Spleen (tissue), 11 donors: ENCODE results near the gene TPBG. TPM values are rescaled to one million over a fixed set of nuclear protein-coding genes. Genes with fewer than 3 reads are reported as not detected.

Experiments
- DNase-seq: peaks from one replicate; pipeline ENCODE4 v3.0.0-alpha.2; 2020
- H3K27ac ChIP-seq, 8 donors: fragments of 200-600 bp; sonication (generic) in 7 of 8; 1 replicate in 4 of 8; 2 replicates in 4 of 8; pipeline versions ENCODE4 v1.5.0 to v1.8.0; 2016 to 2021; ENCODE audit warnings: inconsistent platforms in 4 of 8, mild to moderate bottlenecking in 4 of 8, moderate library complexity in 1 of 8
- H3K27me3 ChIP-seq, 7 donors: fragments of 200-600 bp; sonication (generic) in 6 of 7; replicated peaks in 1 of 7; 1 replicate in 4 of 7; 2 replicates in 3 of 7; pipeline versions ENCODE4 v1.5.0 to v1.8.0; 2016 to 2021; ENCODE audit warnings: inconsistent platforms in 3 of 7, mild to moderate bottlenecking in 1 of 7
- H3K36me3 ChIP-seq, 6 donors: fragments of 200-600 bp; sonication (generic) in 5 of 6; 1 replicate in 4 of 6; 2 replicates in 2 of 6; pipeline versions ENCODE4 v1.5.0 to v1.8.0; 2016 to 2021; ENCODE audit warnings: inconsistent platforms in 2 of 6
- H3K4me1 ChIP-seq, 6 donors: fragments of 200-600 bp; sonication (generic) in 5 of 6; 1 replicate in 3 of 6; 2 replicates in 3 of 6; pipeline versions ENCODE4 v1.5.0 to v1.8.0; 2016 to 2021; ENCODE audit warnings: inconsistent platforms in 3 of 6
- H3K4me3 ChIP-seq, 8 donors: fragments of 200-600 bp; sonication (generic) in 7 of 8; 1 replicate in 4 of 8; 2 replicates in 4 of 8; pipeline versions ENCODE4 v1.5.0 to v1.8.0; 2016 to 2021; ENCODE audit warnings: inconsistent platforms in 4 of 8, mild to moderate bottlenecking in 4 of 8, moderate library complexity in 2 of 8
- H3K9me3 ChIP-seq, 8 donors: fragments of 200-600 bp; sonication (generic) in 7 of 8; 1 replicate in 4 of 8; 2 replicates in 4 of 8; pipeline versions ENCODE4 v1.5.0 to v1.8.0; 2016 to 2021; ENCODE audit warnings: inconsistent platforms in 4 of 8
- POLR2A ChIP-seq, 3 donors: fragments of 450-650 bp; IDR thresholded peaks; one replicate each; pipeline ENCODE4 v1.5.1; 2017; ENCODE audit warnings: antibody characterized with exemption in 3 of 3, mild to moderate bottlenecking in 1 of 3
- POLR2AphosphoS5 ChIP-seq, 3 donors: sonication (generic); formaldehyde crosslinking; IDR thresholded peaks; one replicate each; pipeline ENCODE4 v1.5.1; 2017; ENCODE audit warnings: antibody characterized with exemption in 3 of 3
- WGBS, 5 donors: extraction: QIAGEN DNeasy Blood & Tissue Kit in 3 of 5; methylation state at CpG; one replicate each; pipeline versions ENCODE4 v1.1.5 to v1.1.7; 2013 to 2018; 5-methylcytosine and 5-hydroxymethylcytosine counted together
- intact Hi-C: fragments of 100-400 bp; cut with DNase I; formaldehyde crosslinking; loops from one replicate; pipeline ENCODE4 v1.15.0; 2023; ENCODE audit warnings: low total_unique reads
- polyA plus RNA-seq, 3 donors: library from polyadenylated mRNA; stranded (reverse); fragments of 200-250 nt; gene quantifications; one replicate each; pipeline ENCODE4 v1.2.1, GENCODE V29; 2013
- total RNA-seq, 7 donors: library from RNA; depleted of rRNA in 3 of 7; stranded (reverse); fragments of >200 nt in 3 of 7; fragmentation: NEBNext Ultra II Directional in 4 of 7; extraction: Animal tissue kit (Norgen Biotek cat#: 25700) in 4 of 7; gene quantifications; one replicate each; pipeline versions ENCODE4 v1.1.0 to v1.2.1, GENCODE V29; 2016 to 2021
- TF ChIP-seq, protein P1 (sequence below), 11 experiments: fragments of 200-600 bp in 7 of 11; fragments of 450-650 bp in 4 of 11; sonication (generic) in 4 of 11; IDR thresholded peaks in 8 of 11; conservative IDR thresholded peaks in 3 of 11; 1 replicate in 7 of 11; 2 replicates in 4 of 11; pipeline versions ENCODE4 v1.4.0 to v1.8.0; 2016 to 2021; ENCODE audit warnings: antibody characterized with exemption in 11 of 11, inconsistent platforms in 4 of 11, mild to moderate bottlenecking in 1 of 11
- donor health status: healthy with polysubstance abuse.
- donor health status: DM: no; HTN: no; CAD: no; lungs with moderate emphysema.
- donor health status: DM: no; HTN: no; CAD: no.
- donor health status: Bipolar disorder and iron deficiency.
- donor health status: healthy.
- donor health status: DM: no; HTN: no; CAD: no.
- donor health status: DM: yes; HTN: yes; CAD: no.

The TPBG gene
- total and polyA plus RNA-seq, 10 donors: 2.5 to 21.6 (median 12.2) TPM

DNA sequence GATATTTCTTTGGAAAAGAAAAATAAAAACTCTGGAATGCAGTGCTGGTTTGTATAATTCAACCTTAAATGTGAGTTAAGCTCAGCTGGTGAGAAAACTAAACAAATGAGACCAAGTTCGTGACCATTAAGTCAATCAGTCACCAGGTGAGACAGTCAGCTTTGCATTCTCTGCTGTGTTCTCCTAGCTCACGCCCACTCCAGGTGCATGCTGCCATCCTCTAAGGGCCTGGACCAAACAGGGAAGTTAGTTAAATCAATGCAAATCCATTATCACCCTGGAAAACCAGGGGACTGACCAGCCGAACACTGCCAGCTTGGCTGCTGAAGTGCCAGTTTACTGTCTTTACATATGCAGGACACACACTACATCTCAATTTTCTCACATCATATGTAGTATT is 7.2 kb downstream of the TPBG start:
- Histone ChIP-seq H3K9me3 (no peaks in the 10 kb centered on the region), H3K4me3 (no peak overlapping the region), H3K36me3 (no peaks in the 10 kb centered on the region), H3K27ac (no peak overlapping the region), H3K4me1 (peaks cover 0 to 2% (median under 1%) of the 10 kb centered on the region in 6 donors), H3K27me3 (peaks cover 0 to 14% (median under 1%) of the 10 kb centered on the region in 7 donors)
- intact Hi-C loops: no loop called here
- no peak for DNase-seq
- TF ChIP-seq POLR2A (IDR thresholded peaks at IDR 0.05): no peak
- TF ChIP-seq, protein P1, sequence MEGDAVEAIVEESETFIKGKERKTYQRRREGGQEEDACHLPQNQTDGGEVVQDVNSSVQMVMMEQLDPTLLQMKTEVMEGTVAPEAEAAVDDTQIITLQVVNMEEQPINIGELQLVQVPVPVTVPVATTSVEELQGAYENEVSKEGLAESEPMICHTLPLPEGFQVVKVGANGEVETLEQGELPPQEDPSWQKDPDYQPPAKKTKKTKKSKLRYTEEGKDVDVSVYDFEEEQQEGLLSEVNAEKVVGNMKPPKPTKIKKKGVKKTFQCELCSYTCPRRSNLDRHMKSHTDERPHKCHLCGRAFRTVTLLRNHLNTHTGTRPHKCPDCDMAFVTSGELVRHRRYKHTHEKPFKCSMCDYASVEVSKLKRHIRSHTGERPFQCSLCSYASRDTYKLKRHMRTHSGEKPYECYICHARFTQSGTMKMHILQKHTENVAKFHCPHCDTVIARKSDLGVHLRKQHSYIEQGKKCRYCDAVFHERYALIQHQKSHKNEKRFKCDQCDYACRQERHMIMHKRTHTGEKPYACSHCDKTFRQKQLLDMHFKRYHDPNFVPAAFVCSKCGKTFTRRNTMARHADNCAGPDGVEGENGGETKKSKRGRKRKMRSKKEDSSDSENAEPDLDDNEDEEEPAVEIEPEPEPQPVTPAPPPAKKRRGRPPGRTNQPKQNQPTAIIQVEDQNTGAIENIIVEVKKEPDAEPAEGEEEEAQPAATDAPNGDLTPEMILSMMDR (IDR thresholded peaks at IDR 0.05 in 8 of 11, conservative IDR thresholded peaks at IDR 0.05 in 3 of 11): no peak
- TF ChIP-seq POLR2AphosphoS5 (IDR thresholded peaks at IDR 0.05): no peak
- 81 to 90% (median 84%) methylated on average over 3 of the region's 3 CpGs for WGBS, 5 donors

DNA sequence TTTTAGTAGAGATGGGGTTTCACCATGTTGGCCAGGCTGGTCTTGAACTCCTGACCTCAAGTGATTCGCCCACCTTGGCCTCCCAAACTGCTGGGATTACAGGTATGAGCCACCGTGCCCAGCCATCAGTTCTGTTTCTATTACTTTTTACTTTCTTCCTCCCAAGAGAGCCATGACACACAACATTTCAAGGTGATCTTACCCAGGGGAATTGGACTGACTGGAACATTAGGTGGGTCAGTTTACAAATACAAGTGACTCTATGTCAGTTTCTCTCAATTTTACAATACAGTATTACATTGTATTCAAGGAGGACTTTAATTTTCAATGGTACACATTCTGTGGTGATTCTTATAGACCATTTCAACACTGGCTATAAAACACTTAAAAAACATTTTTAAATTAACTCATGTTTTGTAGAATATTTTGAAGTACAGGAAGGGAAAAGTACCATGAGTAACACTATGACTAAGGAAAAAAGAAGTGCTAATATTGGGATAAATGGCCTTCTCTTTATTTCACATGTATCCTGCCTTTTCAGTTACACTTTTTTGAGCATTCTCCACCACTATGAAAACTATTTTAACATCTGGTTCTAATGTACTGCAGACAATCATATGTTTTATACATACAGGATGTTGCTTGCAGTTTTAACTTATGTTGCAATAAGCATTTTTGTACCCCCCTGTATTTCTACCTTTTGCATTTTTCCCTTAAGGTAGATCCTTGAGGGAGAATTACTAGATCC is 8.4 kb downstream of the TPBG start:
- H3K9me3 ChIP-seq: no peaks in the 10 kb centered on the region
- TF ChIP-seq POLR2A (IDR thresholded peaks at IDR 0.05) (no peak), POLR2AphosphoS5 (IDR thresholded peaks at IDR 0.05) (no peak)
- TF ChIP-seq, protein P1 (IDR thresholded peaks at IDR 0.05 in 8 of 11, conservative IDR thresholded peaks at IDR 0.05 in 3 of 11): no peak
- no peak overlapping the region for H3K27ac ChIP-seq
- H3K4me1 ChIP-seq: no peaks in the 10 kb centered on the region
- intact Hi-C loops: no loop called here
- H3K27me3 ChIP-seq: peaks cover 0 to 2% (median 0%) of the 10 kb centered on the region in 7 donors
- WGBS, 5 donors: 62 to 98% (median 81%) methylated on average over 2 of the region's 2 CpGs
- no peak overlapping the region for H3K4me3 ChIP-seq
- DNase-seq: no peak
- H3K36me3 ChIP-seq: no peaks in the 10 kb centered on the region

DNA sequence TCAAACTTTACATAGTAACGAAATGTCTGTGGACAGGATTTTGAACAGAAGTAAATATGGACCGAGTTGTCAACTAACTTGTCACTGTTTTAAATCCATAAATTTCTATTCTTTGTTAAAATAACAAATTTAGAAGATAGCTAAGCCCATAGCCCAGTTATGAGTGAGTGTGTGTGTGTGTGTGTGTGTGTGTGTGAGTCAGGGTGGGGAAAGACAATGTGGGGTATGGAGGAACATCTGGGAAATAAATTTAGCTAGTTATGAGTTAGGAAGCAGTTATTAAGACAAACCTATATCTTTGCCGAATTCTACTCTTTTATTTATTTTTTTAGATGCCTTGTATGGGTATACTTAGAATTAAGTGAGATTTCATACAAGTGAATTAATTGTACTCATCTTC is 9.0 kb downstream of the TPBG start:
- Histone ChIP-seq H3K4me3 (no peak overlapping the region), H3K4me1 (no peaks in the 10 kb centered on the region), H3K36me3 (no peaks in the 10 kb centered on the region), H3K9me3 (no peaks in the 10 kb centered on the region), H3K27ac (no peak overlapping the region), H3K27me3 (no peaks in the 10 kb centered on the region)
- TF ChIP-seq POLR2AphosphoS5 (IDR thresholded peaks at IDR 0.05) (no peak), POLR2A (IDR thresholded peaks at IDR 0.05) (no peak)
- TF ChIP-seq, protein P1 (IDR thresholded peaks at IDR 0.05 in 8 of 11, conservative IDR thresholded peaks at IDR 0.05 in 3 of 11): no peak
- no peak for DNase-seq
- intact Hi-C loops: no loop called here
- 78 to 93% (median 84%) methylated on average over 3 of the region's 3 CpGs for WGBS, 5 donors

- no peak overlapping the region for H3K4me3 ChIP-seq
- no peaks in the 10 kb centered on the region for H3K27me3 ChIP-seq
- no peak overlapping the region for H3K27ac ChIP-seq
- H3K9me3 ChIP-seq: no peaks in the 10 kb centered on the region
- DNase-seq: no peak
- no peak for TF ChIP-seq POLR2A (IDR thresholded peaks at IDR 0.05)
- TF ChIP-seq POLR2AphosphoS5 (IDR thresholded peaks at IDR 0.05): no peak
- TF ChIP-seq, protein P1 (IDR thresholded peaks at IDR 0.05 in 8 of 11, conservative IDR thresholded peaks at IDR 0.05 in 3 of 11): no peak
- no peaks in the 10 kb centered on the region for H3K4me1 ChIP-seq
- intact Hi-C loops: no loop called here
- H3K36me3 ChIP-seq: no peaks in the 10 kb centered on the region
Measured at GRCh38 chr6:82374516-82374915, 10.9 kb downstream of the TPBG start.
